ENCODE measurements around the gene TECRL. TPM values are rescaled to one million over a fixed set of nuclear protein-coding genes. Genes with fewer than 3 reads are reported as not detected.

Gene TECRL
- total RNA-seq, 4 donors from 2014 or later: not detected

DNA sequence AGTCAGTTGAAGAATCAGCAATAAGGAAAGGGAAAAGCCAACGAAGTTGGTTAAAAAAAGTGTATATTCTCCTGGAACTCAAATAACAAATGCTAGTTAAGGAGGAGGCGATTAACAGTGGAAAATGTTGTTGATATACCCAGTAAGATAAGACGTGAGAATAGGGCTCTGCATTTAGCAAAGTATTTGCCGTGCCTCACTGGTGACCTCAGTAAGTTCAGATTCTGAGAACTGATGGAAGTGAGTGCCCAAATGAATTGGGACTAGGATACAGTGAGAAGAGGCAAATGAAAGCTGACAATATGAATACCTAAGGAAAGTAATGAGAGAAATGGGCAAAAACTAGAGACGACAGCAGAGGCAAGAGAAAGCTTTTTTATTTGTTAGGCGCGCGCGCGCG, 3.5 kb downstream of the TECRL start:
- DNase-seq: no peak
- no peaks in the 10 kb centered on the region for H3K4me1 ChIP-seq
- H3K27me3 ChIP-seq: no peaks in the 10 kb centered on the region
- H3K9me3 ChIP-seq: no peaks in the 10 kb centered on the region
- TF ChIP-seq POLR2A (IDR thresholded peaks at IDR 0.05): no peak
- TF ChIP-seq, protein P1, sequence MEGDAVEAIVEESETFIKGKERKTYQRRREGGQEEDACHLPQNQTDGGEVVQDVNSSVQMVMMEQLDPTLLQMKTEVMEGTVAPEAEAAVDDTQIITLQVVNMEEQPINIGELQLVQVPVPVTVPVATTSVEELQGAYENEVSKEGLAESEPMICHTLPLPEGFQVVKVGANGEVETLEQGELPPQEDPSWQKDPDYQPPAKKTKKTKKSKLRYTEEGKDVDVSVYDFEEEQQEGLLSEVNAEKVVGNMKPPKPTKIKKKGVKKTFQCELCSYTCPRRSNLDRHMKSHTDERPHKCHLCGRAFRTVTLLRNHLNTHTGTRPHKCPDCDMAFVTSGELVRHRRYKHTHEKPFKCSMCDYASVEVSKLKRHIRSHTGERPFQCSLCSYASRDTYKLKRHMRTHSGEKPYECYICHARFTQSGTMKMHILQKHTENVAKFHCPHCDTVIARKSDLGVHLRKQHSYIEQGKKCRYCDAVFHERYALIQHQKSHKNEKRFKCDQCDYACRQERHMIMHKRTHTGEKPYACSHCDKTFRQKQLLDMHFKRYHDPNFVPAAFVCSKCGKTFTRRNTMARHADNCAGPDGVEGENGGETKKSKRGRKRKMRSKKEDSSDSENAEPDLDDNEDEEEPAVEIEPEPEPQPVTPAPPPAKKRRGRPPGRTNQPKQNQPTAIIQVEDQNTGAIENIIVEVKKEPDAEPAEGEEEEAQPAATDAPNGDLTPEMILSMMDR (IDR thresholded peaks at IDR 0.05): no peak
- no peak overlapping the region for H3K27ac ChIP-seq
- no peaks in the 10 kb centered on the region for H3K36me3 ChIP-seq
- intact Hi-C loops (cut with DNase I; ENCODE audit: low total_unique reads): no loop called here
- no peak overlapping the region for H3K4me3 ChIP-seq

DNA sequence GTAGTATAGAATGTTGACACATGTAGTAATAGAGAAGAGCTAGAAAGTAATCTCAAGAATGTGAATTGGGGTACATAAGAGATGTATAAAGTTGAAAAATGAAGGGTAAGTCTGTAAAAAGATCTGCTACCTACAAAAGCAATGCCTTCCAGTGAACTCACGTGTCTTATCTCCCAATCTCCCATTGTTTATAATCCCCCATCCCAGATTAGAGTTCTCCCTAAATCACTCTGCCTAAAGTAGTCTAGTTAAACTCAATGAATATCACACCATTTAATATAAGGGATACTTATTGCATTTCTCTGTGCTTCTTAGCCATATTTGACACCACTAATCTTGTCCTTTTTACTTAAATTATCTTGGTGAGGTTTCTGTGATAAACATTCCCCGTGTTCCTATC, 6.6 kb downstream of the TECRL start:
- no peak overlapping the region for H3K4me3 ChIP-seq
- TF ChIP-seq, protein P1 (IDR thresholded peaks at IDR 0.05): no peak
- TF ChIP-seq POLR2A (IDR thresholded peaks at IDR 0.05): no peak
- no peak overlapping the region for H3K27ac ChIP-seq
- H3K4me1 ChIP-seq: no peaks in the 10 kb centered on the region
- no peaks in the 10 kb centered on the region for H3K36me3 ChIP-seq
- H3K27me3 ChIP-seq: no peaks in the 10 kb centered on the region
- no peak for DNase-seq
- intact Hi-C loops (cut with DNase I; ENCODE audit: low total_unique reads): no loop called here
- H3K9me3 ChIP-seq: no peaks in the 10 kb centered on the region

DNA sequence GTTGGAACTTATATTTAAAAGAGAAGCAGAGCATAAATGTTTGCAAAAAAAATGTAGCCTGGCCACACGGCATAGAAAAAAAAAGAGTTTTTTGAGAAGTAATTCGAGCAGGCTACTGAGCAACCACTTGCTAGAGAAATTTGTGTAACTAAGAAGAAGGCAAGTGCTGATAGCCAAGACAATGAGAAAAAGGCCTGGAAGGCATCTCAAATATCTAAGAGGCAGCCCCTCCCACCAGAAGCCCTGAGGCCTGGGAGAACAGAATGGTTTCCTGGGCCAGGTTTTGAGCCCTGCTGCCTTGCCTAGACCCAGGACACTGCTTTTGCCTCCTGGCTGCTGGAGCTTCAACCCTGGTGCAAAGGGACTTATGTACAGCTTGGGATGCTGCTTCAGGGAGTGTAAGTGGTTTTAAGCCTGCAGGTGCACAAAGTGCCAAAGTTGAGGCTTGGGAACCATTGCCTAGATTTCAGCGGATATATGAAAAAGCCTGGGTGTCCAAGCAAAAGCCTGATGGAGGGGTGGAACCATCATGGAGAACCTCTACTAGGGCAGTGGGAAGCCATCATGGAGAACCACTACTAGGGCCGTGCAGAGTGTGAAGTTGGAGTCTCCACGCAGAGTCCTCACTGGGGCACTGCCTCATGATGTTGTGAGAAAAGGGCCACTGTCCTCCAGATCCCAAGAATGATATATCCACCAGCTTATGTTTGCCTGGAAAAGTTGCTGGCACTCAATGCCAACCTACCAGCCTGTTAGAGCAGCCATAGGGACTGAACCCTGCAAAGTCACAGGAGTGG, 9.7 kb downstream of the TECRL start:
- no peak for DNase-seq
- Histone ChIP-seq H3K27ac (no peak overlapping the region), H3K4me1 (no peaks in the 10 kb centered on the region), H3K9me3 (no peaks in the 10 kb centered on the region), H3K27me3 (no peaks in the 10 kb centered on the region), H3K4me3 (no peak overlapping the region), H3K36me3 (no peaks in the 10 kb centered on the region)
- intact Hi-C loops (cut with DNase I; ENCODE audit: low total_unique reads): no loop called here
- TF ChIP-seq, protein P1 (IDR thresholded peaks at IDR 0.05): no peak
- no peak for TF ChIP-seq POLR2A (IDR thresholded peaks at IDR 0.05)

DNA sequence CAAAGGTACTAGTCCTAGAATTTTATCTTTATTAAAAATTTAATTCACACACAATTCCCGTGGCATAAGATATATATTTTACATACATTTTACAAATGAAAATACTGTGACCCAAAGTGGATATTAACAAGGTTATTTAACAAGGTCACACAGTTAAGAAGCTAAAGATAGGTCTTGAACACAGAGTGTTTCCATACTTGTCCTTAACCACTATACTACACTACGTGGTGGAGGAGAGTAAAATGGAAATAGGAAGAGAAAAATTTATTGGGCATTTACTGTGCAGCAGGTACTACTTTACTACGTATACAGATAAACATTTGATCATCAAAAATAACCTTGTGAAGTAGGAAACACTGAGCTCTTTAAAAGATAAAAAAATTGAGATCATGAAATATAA, 14.8 kb downstream of the TECRL start:
- no peaks in the 10 kb centered on the region for H3K27me3 ChIP-seq
- H3K36me3 ChIP-seq: no peaks in the 10 kb centered on the region
- no peaks in the 10 kb centered on the region for H3K9me3 ChIP-seq
- H3K27ac ChIP-seq: no peak overlapping the region
- intact Hi-C loops (cut with DNase I; ENCODE audit: low total_unique reads): no loop called here
- no peak for TF ChIP-seq POLR2A (IDR thresholded peaks at IDR 0.05)
- TF ChIP-seq, protein P1 (IDR thresholded peaks at IDR 0.05): no peak
- no peaks in the 10 kb centered on the region for H3K4me1 ChIP-seq
- H3K4me3 ChIP-seq: no peak overlapping the region
- no peak for DNase-seq

DNA sequence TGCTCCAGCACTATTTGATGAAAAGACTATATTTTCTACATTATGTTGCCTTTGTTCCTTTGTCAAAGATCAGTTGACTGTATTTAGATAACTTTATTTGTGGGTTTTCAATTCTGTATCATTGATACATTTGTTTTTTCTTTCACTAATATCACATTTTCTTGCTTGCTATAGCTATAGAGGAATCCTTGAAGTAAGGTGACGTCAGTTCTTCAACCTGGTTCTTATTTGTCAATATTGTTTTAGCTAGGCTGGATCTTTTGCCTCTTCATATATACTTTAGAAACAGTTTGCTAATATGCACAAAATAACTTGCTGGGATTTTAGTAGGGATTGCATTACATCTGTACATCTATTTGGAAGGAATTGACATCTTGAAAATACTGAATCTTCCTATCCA, 21.0 kb downstream of the TECRL start:
- no peak for TF ChIP-seq POLR2A (IDR thresholded peaks at IDR 0.05)
- TF ChIP-seq, protein P1 (IDR thresholded peaks at IDR 0.05): no peak
- Histone ChIP-seq H3K27me3 (no peaks in the 10 kb centered on the region), H3K9me3 (no peaks in the 10 kb centered on the region), H3K4me3 (no peak overlapping the region), H3K36me3 (no peaks in the 10 kb centered on the region), H3K27ac (no peak overlapping the region), H3K4me1 (no peaks in the 10 kb centered on the region)
- no peak for DNase-seq
- intact Hi-C loops (cut with DNase I; ENCODE audit: low total_unique reads): no loop called here

Data from uterus (tissue), 4 donors.